ENCODE results near the gene ODF4.

The ODF4 gene

GRCh38 chr17:8365143-8365542 is 25.5 kb downstream of the ODF4 start:
- Histone ChIP-seq H3K36me3 (ENCODE audit: control insufficient read depth, low read length) (peaks cover 3% of the 10 kb centered on the region; the same call in 1 of the 2 replicates), H3K27ac (ENCODE audit: low read depth, low read length) (no peak overlapping the region), H3K79me2 (ENCODE audit: control insufficient read depth, low read length) (no peaks in the 10 kb centered on the region), H3K4me3 (ENCODE audit: low read length) (no peak overlapping the region), H4K20me1 (ENCODE audit: control insufficient read depth, insufficient read depth, low read depth, low read length) (no peaks in the 10 kb centered on the region), H3K4me1 (ENCODE audit: control insufficient read depth, low read length) (peaks cover 3% of the 10 kb centered on the region; the same call in 1 of the 2 replicates), H3K9me2 (replicated peaks; ENCODE audit: control insufficient read depth, low read length) (no peaks in the 10 kb centered on the region), H3F3A (ENCODE audit: control insufficient read depth, insufficient read depth) (no peaks in the 10 kb centered on the region), H3K4me2 (ENCODE audit: low read length) (no peak overlapping the region), H3K9me3 (ENCODE audit: control insufficient read depth, insufficient read depth, low read length) (no peaks in the 10 kb centered on the region), H3K27me3 (ENCODE audit: control insufficient read depth, low read length) (peaks cover 6% of the 10 kb centered on the region)
- no peak for TF ChIP-seq EZH2phosphoT487 (IDR thresholded peaks at IDR 0.05; ENCODE audit: borderline replicate concordance, low read length)
- TF ChIP-seq, protein P1, sequence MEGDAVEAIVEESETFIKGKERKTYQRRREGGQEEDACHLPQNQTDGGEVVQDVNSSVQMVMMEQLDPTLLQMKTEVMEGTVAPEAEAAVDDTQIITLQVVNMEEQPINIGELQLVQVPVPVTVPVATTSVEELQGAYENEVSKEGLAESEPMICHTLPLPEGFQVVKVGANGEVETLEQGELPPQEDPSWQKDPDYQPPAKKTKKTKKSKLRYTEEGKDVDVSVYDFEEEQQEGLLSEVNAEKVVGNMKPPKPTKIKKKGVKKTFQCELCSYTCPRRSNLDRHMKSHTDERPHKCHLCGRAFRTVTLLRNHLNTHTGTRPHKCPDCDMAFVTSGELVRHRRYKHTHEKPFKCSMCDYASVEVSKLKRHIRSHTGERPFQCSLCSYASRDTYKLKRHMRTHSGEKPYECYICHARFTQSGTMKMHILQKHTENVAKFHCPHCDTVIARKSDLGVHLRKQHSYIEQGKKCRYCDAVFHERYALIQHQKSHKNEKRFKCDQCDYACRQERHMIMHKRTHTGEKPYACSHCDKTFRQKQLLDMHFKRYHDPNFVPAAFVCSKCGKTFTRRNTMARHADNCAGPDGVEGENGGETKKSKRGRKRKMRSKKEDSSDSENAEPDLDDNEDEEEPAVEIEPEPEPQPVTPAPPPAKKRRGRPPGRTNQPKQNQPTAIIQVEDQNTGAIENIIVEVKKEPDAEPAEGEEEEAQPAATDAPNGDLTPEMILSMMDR (IDR thresholded peaks at IDR 0.05; ENCODE audit: low read depth, low read length, poor library complexity, severe bottlenecking), result no peak

DNA sequence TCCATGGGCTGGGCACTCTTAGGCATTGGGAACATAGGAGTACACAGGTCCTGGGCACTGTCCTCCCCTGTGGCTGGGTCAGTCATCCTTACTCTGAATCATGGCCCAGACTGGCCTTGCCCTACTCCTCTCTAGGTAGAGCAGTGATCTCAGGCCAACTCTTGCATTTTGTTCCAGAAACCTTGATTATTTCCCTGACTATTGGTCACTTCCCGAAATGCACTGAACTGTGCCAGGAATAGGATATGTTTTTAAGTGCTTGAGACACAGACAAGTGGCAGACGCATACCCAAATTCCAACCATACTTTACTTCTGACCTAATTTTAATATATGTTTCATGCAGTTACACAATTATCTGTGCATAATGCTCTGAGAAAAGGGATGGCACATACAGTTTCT is 26.6 kb downstream of the ODF4 start:
- no peak overlapping the region for H3K4me2 ChIP-seq (ENCODE audit: low read length)
- TF ChIP-seq, protein P1 (IDR thresholded peaks at IDR 0.05; ENCODE audit: low read depth, low read length, poor library complexity, severe bottlenecking), result no peak
- no peak for TF ChIP-seq EZH2phosphoT487 (IDR thresholded peaks at IDR 0.05; ENCODE audit: borderline replicate concordance, low read length)
- no peaks in the 10 kb centered on the region for H3F3A ChIP-seq (ENCODE audit: control insufficient read depth, insufficient read depth)
- peaks cover 3% of the 10 kb centered on the region; the same call in 1 of the 2 replicates for H3K36me3 ChIP-seq (ENCODE audit: control insufficient read depth, low read length)
- peaks cover 4% of the 10 kb centered on the region; the same call in 1 of the 2 replicates for H3K4me1 ChIP-seq (ENCODE audit: control insufficient read depth, low read length)
- H3K9me2 ChIP-seq (replicated peaks; ENCODE audit: control insufficient read depth, low read length), result no peaks in the 10 kb centered on the region
- H3K27me3 ChIP-seq (ENCODE audit: control insufficient read depth, low read length), result peaks cover 1% of the 10 kb centered on the region
- no peaks in the 10 kb centered on the region for H4K20me1 ChIP-seq (ENCODE audit: control insufficient read depth, insufficient read depth, low read depth, low read length)
- no peak overlapping the region for H3K27ac ChIP-seq (ENCODE audit: low read depth, low read length)
- H3K79me2 ChIP-seq (ENCODE audit: control insufficient read depth, low read length), result no peaks in the 10 kb centered on the region
- no peak overlapping the region for H3K4me3 ChIP-seq (ENCODE audit: low read length)
- no peaks in the 10 kb centered on the region for H3K9me3 ChIP-seq (ENCODE audit: control insufficient read depth, insufficient read depth, low read length)

DNA sequence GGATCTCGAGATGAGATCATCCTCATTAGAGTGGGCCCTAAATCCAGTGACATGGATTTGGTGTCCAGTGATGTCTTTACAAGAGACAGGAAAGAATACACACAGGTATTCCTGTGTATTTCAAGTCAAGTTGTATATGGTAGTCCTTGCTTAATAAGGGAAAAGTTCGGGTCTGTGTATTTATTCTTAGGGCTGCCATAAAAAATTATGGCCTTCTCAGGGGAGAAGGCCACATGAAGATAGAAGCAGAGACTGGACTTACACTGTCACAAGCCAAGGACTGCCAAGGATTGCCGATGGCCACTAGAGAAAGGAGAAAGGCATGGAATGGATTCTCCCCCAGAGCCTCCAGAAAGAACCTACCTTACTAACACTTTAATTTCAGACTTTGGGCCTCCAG is 28.6 kb downstream of the ODF4 start:
- Histone ChIP-seq H3F3A (ENCODE audit: control insufficient read depth, insufficient read depth) (no peaks in the 10 kb centered on the region), H3K27me3 (ENCODE audit: control insufficient read depth, low read length) (no peaks in the 10 kb centered on the region), H3K9me3 (ENCODE audit: control insufficient read depth, insufficient read depth, low read length) (no peaks in the 10 kb centered on the region), H3K4me1 (ENCODE audit: control insufficient read depth, low read length) (peaks cover 4% of the 10 kb centered on the region; the same call in 1 of the 2 replicates), H4K20me1 (ENCODE audit: control insufficient read depth, insufficient read depth, low read depth, low read length) (no peaks in the 10 kb centered on the region), H3K36me3 (ENCODE audit: control insufficient read depth, low read length) (peaks cover 3% of the 10 kb centered on the region; the same call in 1 of the 2 replicates), H3K79me2 (ENCODE audit: control insufficient read depth, low read length) (no peaks in the 10 kb centered on the region), H3K4me2 (ENCODE audit: low read length) (no peak overlapping the region), H3K4me3 (ENCODE audit: low read length) (no peak overlapping the region), H3K27ac (ENCODE audit: low read depth, low read length) (no peak overlapping the region), H3K9me2 (replicated peaks; ENCODE audit: control insufficient read depth, low read length) (no peaks in the 10 kb centered on the region)
- no peak for TF ChIP-seq EZH2phosphoT487 (IDR thresholded peaks at IDR 0.05; ENCODE audit: borderline replicate concordance, low read length)
- TF ChIP-seq, protein P1 (IDR thresholded peaks at IDR 0.05; ENCODE audit: low read depth, low read length, poor library complexity, severe bottlenecking), result no peak
